ENCODE data around the gene ILDR2. TPM values are rescaled to one million over a fixed set of nuclear protein-coding genes. Genes with fewer than 3 reads are reported as not detected.
A peak's percentile ranks its signal among the peaks of the same experiment; 100 is the strongest.

ILDR2 gene
- total RNA-seq, 8 experiments from 2014 or later: 0.28 to 60.5 (median 6.6) TPM

GRCh38 chr1:166869318-166870099 is 105.8 kb downstream of the ILDR2 start:
- in situ Hi-C loops (cut with MboI; ENCODE audit: low pct_unique_long_range_greater_than_20kb in 2 of 9, low sequenced_read_pairs in 9 of 9, unreplicated experiment in 9 of 9): no loop called here
- no peak overlapping the region for H3K4me3 ChIP-seq
- ATAC-seq (replicated peaks in 6 of 8): no peak
- H3K27ac ChIP-seq: no peak overlapping the region
- 60 to 100% (median 76%) methylated on average over 1 to 3 of the region's 3 CpGs for WGBS, 10 experiments
- peaks cover 4 to 7% of the 10 kb centered on the region in 2 donors for H3K4me1 ChIP-seq (replicated peaks in 1 of 2)

GRCh38 chr1:166868639-166869038 is 106.7 kb downstream of the ILDR2 start:
- H3K4me3 ChIP-seq: no peak overlapping the region
- H3K4me1 ChIP-seq (replicated peaks in 1 of 2): peaks cover 4 to 7% of the 10 kb centered on the region in 2 donors
- WGBS, 10 experiments: 58 to 100% (median 89%) methylated on average over 1 to 7 of the region's 7 CpGs; no CpG with 5 or more reads in 2 of the 10 experiments
- ATAC-seq (replicated peaks in 6 of 8): no peak
- no peak overlapping the region for H3K27ac ChIP-seq
- in situ Hi-C loops (cut with MboI; ENCODE audit: low pct_unique_long_range_greater_than_20kb in 2 of 9, low sequenced_read_pairs in 9 of 9, unreplicated experiment in 9 of 9): no loop called here

GRCh38 chr1:166865926-166866325 is 109.4 kb downstream of the ILDR2 start:
- WGBS, 10 experiments: 67 to 100% (median 98%) methylated on average over 1 to 5 of the region's 5 CpGs
- in situ Hi-C loops (cut with MboI; ENCODE audit: low pct_unique_long_range_greater_than_20kb in 2 of 9, low sequenced_read_pairs in 9 of 9, unreplicated experiment in 9 of 9): no loop called here
- H3K27ac ChIP-seq: no peak overlapping the region
- no peak overlapping the region for H3K4me3 ChIP-seq
- no peak for ATAC-seq (replicated peaks in 6 of 8)
- peaks cover 4 to 7% of the 10 kb centered on the region in 2 donors for H3K4me1 ChIP-seq (replicated peaks in 1 of 2)

DNA sequence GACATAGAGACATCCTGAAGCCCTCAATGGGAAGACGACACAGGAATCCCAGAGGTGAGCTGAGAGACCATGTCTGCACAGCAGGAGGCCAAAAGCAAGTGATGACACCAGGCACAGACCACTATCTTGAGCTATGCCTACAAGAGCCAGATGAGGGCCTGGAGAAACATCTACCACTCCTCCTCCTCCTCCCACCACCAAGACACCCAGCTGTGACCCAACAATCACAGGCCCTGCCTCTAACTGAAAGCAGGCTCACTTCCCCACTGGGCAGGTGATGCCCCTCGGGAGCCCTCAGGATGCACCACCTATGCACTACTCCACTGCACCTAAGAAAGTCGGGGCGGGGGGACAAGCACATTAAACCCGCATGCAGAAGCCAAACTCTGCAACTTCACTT is 115.7 kb downstream of the ILDR2 start:
- Histone ChIP-seq H3K4me1 (replicated peaks in 1 of 2) (no peaks in the 10 kb centered on the region), H3K27ac (no peak overlapping the region), H3K4me3 (no peak overlapping the region)
- ATAC-seq (replicated peaks in 6 of 8): no peak
- 33 to 100% (median 82%) methylated on average over 1 to 5 of the region's 5 CpGs; no CpG with 5 or more reads in 4 of the 10 experiments for WGBS, 10 experiments
- in situ Hi-C loops (cut with MboI; ENCODE audit: low pct_unique_long_range_greater_than_20kb in 2 of 9, low sequenced_read_pairs in 9 of 9, unreplicated experiment in 9 of 9): no loop called here

- WGBS, 10 experiments: 61 to 94% (median 78%) methylated on average over 2 to 7 of the region's 7 CpGs
- Histone ChIP-seq H3K27ac (no peak overlapping the region), H3K4me3 (no peak overlapping the region), H3K4me1 (replicated peaks in 1 of 2) (no peaks in the 10 kb centered on the region)
- in situ Hi-C loops (cut with MboI; ENCODE audit: low pct_unique_long_range_greater_than_20kb in 2 of 9, low sequenced_read_pairs in 9 of 9, unreplicated experiment in 9 of 9): no loop called here
- ATAC-seq (replicated peaks in 6 of 8): peak in 1 of 8 experiments; percentile 37
Measured at GRCh38 chr1:166858726-166859419, 116.5 kb downstream of the ILDR2 start.

Other genes starting within 250 kb of the ILDR2 start
- 10 to 100 TPM; 16.7 to 57.8 (median 33.9) TPM for gene POGK, start 136.1 kb downstream of the ILDR2 start, total RNA-seq
- 10 to 100 TPM; 16.1 to 91.7 (median 44.2) TPM for gene TADA1, start 99.3 kb downstream of the ILDR2 start, total RNA-seq
- 1 to 10 TPM in 1 of 8 experiments, under 1 TPM in 5, not detected in 2; 0.27 to 1.6 (median 0.72) TPM for gene MAEL, start 13.7 kb upstream of the ILDR2 start, total RNA-seq
- gene GPA33, start 114.8 kb upstream of the ILDR2 start, total RNA-seq: 1 to 10 TPM in 1 of 8 experiments, under 1 TPM in 6, not detected in 1; 0.14 to 1.2 (median 0.24) TPM
- 1 to 10 TPM in 2 of 8 experiments, under 1 TPM in 5, not detected in 1; 0.05 to 1.6 (median 0.66) TPM for gene STYXL2, start 118.5 kb upstream of the ILDR2 start, total RNA-seq
- 10 to 100 TPM; 11.4 to 29.7 (median 20.2) TPM for gene POU2F1, start 245.3 kb upstream of the ILDR2 start, total RNA-seq